ENCODE measurements around the gene EIPR1.
A peak's percentile ranks its signal among the peaks of the same experiment; 100 is the strongest.
"Not testable (repeated sequence)": the region's sequence is repeated elsewhere in the genome, so short reads cannot be mapped to it uniquely, and the experiment has no call there.

EIPR1 gene

GRCh38 chr2:3399829-3400228 lies 22.2 kb upstream of the EIPR1 start:
- DNase-seq, result peak; percentile 87

DNA sequence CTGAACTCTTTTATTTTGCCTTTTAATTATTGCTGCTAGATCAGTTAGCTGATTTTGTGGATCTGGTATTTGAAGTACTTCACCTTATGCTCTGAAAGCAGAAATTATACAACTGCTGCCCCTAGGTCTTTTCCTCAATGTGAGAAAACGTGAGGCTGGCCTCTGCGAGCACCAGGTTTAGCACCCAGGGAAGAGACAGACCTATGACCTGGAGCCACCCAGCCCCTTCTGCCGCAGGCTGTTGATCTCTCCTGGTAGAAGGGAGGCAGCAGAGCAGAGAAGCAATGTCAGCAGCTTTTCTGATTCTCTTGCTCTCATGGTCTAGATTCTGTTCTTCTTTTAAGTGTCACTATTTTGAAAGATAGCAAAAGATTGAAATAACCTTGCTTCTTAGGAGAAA lies 21.8 kb upstream of the EIPR1 start:
- DNase-seq, result peak; percentile 71

- peak; percentile 51 for DNase-seq
Observed at GRCh38 chr2:3398857-3399256, 21.2 kb upstream of the EIPR1 start.

GRCh38 chr2:3396920-3397559 lies 19.4 kb upstream of the EIPR1 start:
- DNase-seq, result no peak

- no peak for DNase-seq
Observed at GRCh38 chr2:3392216-3392615, 14.6 kb upstream of the EIPR1 start.

DNA sequence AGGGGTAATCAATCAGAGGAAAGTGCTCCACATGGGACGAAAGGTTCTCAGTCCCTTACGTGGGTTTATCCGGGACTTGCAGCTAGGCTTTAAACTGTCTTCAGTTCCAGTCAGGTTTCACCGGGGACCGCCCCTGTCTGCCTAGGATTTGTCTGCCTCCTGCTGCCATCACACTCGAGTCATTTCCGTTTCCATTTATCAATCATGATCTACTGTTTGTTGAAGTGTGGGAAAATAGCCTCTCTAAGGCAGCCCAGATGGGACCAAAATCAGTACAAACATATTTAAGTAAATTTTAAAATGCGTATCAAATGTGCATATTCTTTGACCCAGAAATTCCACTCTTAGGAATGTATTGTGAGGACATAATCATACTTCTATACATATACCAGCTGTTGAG lies 12.4 kb upstream of the EIPR1 start:
- no peak for DNase-seq

- DNase-seq, result no peak
Observed at GRCh38 chr2:3389193-3389592, 11.6 kb upstream of the EIPR1 start.

DNA sequence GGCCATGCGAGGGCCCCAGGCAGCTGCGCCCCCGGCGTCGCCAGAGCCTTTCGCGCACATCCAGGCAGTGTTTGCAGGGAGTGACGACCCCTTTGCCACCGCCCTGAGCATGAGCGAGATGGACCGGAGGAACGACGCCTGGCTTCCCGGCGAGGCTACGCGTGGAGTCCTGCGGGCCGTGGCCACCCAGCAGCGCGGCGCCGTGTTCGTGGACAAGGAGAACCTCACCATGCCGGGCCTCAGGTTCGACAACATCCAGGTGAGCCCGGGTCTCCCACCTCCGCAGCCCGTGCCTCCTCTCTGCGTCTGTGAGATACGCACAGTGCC lies 10.8 kb upstream of the EIPR1 start:
- no peak for DNase-seq

DNA sequence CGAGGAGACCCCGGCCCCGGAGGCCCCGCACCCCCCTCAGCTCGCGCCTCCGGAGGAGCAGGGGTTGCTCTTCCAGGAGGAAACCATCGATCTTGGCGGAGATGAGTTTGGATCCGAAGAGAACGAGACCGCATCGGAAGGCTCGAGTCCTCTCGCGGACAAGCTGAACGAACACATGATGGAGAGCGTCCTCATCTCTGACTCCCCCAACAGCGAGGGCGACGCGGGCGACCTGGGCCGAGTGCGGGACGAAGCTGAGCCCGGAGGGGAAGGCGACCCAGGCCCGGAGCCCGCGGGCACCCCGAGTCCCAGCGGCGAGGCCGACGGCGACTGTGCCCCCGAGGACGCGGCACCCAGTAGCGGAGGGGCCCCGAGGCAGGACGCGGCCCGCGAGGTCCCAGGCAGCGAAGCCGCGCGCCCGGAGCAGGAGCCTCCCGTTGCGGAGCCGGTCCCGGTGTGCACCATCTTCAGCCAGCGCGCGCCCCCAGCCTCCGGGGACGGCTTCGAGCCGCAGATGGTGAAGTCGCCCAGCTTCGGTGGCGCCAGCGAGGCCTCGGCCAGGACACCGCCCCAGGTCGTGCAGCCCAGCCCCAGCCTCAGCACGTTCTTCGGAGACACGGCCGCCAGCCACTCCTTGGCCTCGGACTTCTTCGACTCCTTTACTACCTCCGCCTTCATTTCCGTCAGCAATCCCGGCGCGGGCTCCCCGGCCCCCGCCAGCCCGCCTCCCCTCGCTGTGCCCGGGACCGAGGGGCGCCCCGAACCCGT lies 10.2 kb upstream of the EIPR1 start:
- DNase-seq, result no peak

GRCh38 chr2:3387011-3387410 lies 9.4 kb upstream of the EIPR1 start:
- DNase-seq, result no peak

GRCh38 chr2:3386448-3386958 lies 8.9 kb upstream of the EIPR1 start:
- DNase-seq, result no peak

- DNase-seq, result peak; percentile 96
Observed at GRCh38 chr2:3379647-3380534, 2.3 kb upstream of the EIPR1 start, which contains the start of gene TRAPPC12. Gene TRAPPC12, plus strand, starts transcription at chr2:3379694. Its CDS starts 7,930 bp downstream, at chr2:3387624.

DNA sequence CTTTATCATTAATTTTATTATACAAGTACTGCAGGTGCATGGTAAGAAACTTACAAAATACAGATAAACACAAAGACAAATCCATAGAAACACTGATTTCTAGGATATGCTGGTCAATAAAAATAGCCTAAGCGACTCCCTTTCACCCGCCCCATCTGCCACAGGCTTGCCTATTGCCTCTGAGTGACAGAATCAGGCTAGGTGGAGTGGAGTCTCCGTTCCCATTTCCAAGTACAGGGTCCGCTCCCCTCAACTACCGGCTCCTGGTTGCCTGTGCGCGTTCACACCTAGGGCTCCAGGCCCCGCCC lies 1.7 kb upstream of the EIPR1 start:
- no peak for DNase-seq

DNA sequence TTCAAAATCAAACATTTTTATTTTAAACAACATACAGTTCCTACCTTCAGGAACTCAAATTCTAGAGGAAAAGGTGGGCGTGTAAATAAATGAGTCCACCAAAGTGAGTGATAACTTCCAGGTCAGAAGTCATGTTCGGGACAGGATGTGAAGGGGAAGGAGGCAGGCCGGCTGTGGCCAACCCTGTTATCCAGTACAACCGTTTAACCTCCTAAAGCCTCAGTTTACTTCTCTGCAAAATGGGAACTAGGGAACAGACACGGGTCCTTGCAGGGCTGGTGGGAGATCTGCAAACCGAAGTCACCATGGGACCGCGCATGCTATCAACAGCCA lies 373 bp downstream of the EIPR1 start:
- no peak for DNase-seq

DNA sequence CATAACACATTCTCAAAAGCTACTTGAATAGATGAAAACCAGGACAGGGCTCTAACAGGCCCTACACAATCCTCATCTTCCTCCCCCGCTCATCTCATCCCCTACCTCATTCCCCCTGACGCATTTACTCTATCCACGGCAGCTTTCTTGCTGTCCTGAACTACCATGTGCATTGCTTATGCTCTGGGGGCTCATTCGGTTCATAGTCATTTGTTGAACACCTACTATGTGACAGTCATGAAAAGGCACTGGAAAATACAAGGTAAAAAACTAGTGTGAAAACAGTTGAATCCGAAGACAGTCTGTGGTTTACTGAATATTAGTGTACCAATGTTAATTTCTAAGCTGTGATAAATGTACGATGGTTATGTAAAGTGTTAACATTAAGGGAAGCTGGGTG lies 797 bp downstream of the EIPR1 start:
- DNase-seq, result no peak

GRCh38 chr2:3369340-3370181 lies 8.1 kb downstream of the EIPR1 start:
- DNase-seq, result not testable (repeated sequence)

GRCh38 chr2:3368261-3368722 lies 9.3 kb downstream of the EIPR1 start:
- no peak for DNase-seq

DNA sequence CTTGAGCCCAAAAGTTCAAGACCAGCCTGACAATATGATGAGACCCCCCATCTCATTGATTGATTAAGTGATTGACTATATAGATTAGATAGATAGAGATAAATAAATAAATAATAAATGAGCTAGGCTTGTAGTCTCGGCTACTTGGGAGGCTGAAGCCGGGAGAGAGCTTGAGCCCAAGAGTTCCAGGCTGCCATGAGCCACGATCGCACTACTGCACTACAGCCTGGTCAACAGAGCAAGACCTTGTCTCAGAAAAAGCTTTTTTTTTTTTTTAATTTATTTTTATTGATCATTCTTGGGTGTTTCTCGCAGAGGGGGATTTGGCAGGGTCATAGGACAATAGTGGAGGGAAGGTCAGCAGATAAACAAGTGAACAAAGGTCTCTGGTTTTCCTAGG lies 12.4 kb downstream of the EIPR1 start:
- DNase-seq, result peak; percentile 6

GRCh38 chr2:3361518-3362389 lies 15.9 kb downstream of the EIPR1 start:
- DNase-seq, result no peak

DNA sequence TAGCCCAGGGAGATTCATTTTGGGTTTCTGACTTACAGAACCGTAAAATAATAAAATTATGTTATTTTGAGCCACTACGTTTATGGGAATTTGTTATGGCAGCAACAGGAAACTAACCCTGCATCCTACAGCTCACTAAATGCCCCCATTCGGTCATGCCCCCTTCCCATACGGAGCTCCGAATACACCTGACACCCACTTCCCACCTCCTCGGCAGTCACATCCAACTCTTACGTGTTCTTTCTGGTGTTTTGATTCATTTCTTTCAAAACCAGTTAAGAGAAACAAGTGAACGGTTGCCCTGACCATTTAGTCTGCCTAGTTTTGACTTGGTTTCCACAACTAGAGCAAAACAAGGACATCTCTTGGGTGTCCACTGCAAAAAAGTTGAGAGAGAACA lies 19.7 kb downstream of the EIPR1 start:
- no peak for DNase-seq

DNA sequence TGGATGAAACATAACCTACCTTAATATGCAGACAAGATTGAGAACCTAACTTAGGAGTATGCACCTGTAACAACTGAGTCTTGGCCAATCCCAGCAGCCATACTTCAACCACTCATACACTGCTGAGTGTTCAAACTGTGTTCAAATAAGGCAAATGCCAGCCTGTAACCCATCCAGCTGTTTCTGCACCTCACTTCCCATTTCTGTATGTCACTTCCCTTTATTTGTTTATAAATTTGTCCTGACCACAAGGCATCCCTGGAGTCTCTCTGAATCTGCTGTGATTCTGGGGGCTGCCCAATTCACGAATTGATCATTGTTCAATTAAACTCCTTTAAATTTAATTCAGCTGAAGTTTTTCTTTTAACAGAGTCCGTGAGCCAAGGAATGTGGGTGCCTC lies 20.2 kb downstream of the EIPR1 start:
- DNase-seq, result not testable (repeated sequence)

- DNase-seq, result no peak
Observed at GRCh38 chr2:3356799-3357198, 20.8 kb downstream of the EIPR1 start.
